HEK293 (cell line): Measurements from ENCODE around the gene NFKBIE.
A peak's percentile ranks its signal among the peaks of the same experiment; 100 is the strongest.

Experiments used
- CTCF ChIA-PET: fragments of 350-600 bp; formaldehyde crosslinking; extraction: SDS; loops from one replicate; lab custom pipeline; 2021; ENCODE audit warnings: antibody characterized with exemption; lab: Yijun Ruan, JAX
- POLR2A ChIA-PET: fragments of 300-600 bp; formaldehyde crosslinking; extraction: SDS; loops from one replicate; lab custom pipeline; 2020; ENCODE audit warnings: antibody characterized with exemption, inconsistent platforms; lab: Yijun Ruan, JAX
- H3K27ac ChIP-seq: fragments of 200-500 bp; sonication (Bioruptor generic); 2 replicates; pipeline ENCODE4 v1.5.1; 2014; ENCODE audit warnings: low read depth, low read length, control low read depth, inconsistent platforms; ENCODE audit errors: extremely low read depth
- H3K36me3 ChIP-seq, 2 experiments: fragments of 200-500 bp in 1 of 2; sonication (Bioruptor generic) in 1 of 2; 1 replicate in 1 of 2; 2 replicates in 1 of 2; pipeline ENCODE4 v1.5.1; 2014 to 2017; ENCODE audit warnings: inconsistent platforms in 2 of 2, low read length in 2 of 2; ENCODE audit not compliant: control insufficient read depth in 2 of 2, insufficient read depth in 1 of 2
- H3K4me1 ChIP-seq: fragments of 200-500 bp; sonication (Bioruptor generic); 2 replicates; pipeline ENCODE4 v1.5.1; 2014; ENCODE audit warnings: mild to moderate bottlenecking, low read length, inconsistent platforms; ENCODE audit not compliant: control insufficient read depth, insufficient read depth
- H3K4me3 ChIP-seq: 2 replicates; pipeline ENCODE4 v1.5.1; 2011; ENCODE audit warnings: low read depth, mild to moderate bottlenecking, control low read depth, low read length, moderate library complexity
- H3K9me3 ChIP-seq: fragments of 200-500 bp; sonication (Bioruptor generic); 2 replicates; pipeline ENCODE4 v1.5.1; 2014; ENCODE audit warnings: low read depth, low read length, inconsistent platforms; ENCODE audit not compliant: control insufficient read depth, insufficient read depth
- HOXA7 ChIP-seq: sonication (generic); formaldehyde crosslinking; IDR thresholded peaks from 2 replicates; pipeline ENCODE4 v1.8.1; 2022; ENCODE audit warnings: missing genetic modification reagents, borderline replicate concordance
- IKZF3 ChIP-seq: fragments of 450-650 bp; IDR thresholded peaks from 2 replicates; pipeline ENCODE4 v1.5.0; 2018; ENCODE audit warnings: missing biosample characterization, mild to moderate bottlenecking, missing genetic modification characterization, moderate library complexity
- ZBTB17 ChIP-seq: fragments of 450-650 bp; formaldehyde crosslinking; IDR thresholded peaks from 2 replicates; pipeline ENCODE4 v1.5.1; 2016; ENCODE audit warnings: missing biosample characterization, missing genetic modification characterization
- ZBTB20 ChIP-seq: fragments of 450-650 bp; formaldehyde crosslinking; IDR thresholded peaks from 2 replicates; pipeline ENCODE4 v1.5.1; 2016; ENCODE audit warnings: missing biosample characterization, missing genetic modification characterization
- ZNF23 ChIP-seq: fragments of 450-650 bp; formaldehyde crosslinking; IDR thresholded peaks from 2 replicates; pipeline ENCODE4 v1.5.1; 2016; ENCODE audit warnings: missing biosample characterization, missing genetic modification characterization, borderline replicate concordance
- ZNF248 ChIP-seq: fragments of 450-650 bp; formaldehyde crosslinking; IDR thresholded peaks from 2 replicates; pipeline ENCODE4 v1.5.1; 2017; ENCODE audit warnings: missing biosample characterization, missing genetic modification characterization
- ZNF311 ChIP-seq: fragments of 450-650 bp; formaldehyde crosslinking; IDR thresholded peaks from 2 replicates; pipeline ENCODE4 v1.5.1; 2017; ENCODE audit warnings: missing biosample characterization, missing genetic modification characterization, borderline replicate concordance
- ZNF404 ChIP-seq: fragments of 450-650 bp; formaldehyde crosslinking; IDR thresholded peaks from 2 replicates; pipeline ENCODE4 v1.5.1; 2017; ENCODE audit warnings: missing biosample characterization, missing genetic modification characterization
- ZNF423 ChIP-seq: fragments of 450-650 bp; formaldehyde crosslinking; IDR thresholded peaks from 2 replicates; pipeline ENCODE4 v1.5.1; 2016; ENCODE audit warnings: missing biosample characterization, missing genetic modification characterization
- ZNF433 ChIP-seq: fragments of 450-650 bp; formaldehyde crosslinking; IDR thresholded peaks from 2 replicates; pipeline ENCODE4 v1.5.1; 2016; ENCODE audit warnings: missing biosample characterization, missing genetic modification characterization, low read depth
- ZNF707 ChIP-seq: fragments of 450-650 bp; formaldehyde crosslinking; IDR thresholded peaks from 2 replicates; pipeline ENCODE4 v1.5.1; 2016; ENCODE audit warnings: missing biosample characterization, missing genetic modification characterization
- ZNF777 ChIP-seq: fragments of 450-650 bp; formaldehyde crosslinking; IDR thresholded peaks from 2 replicates; pipeline ENCODE4 v1.5.1; 2017; ENCODE audit warnings: missing biosample characterization, missing genetic modification characterization, borderline replicate concordance
- TF ChIP-seq, protein P1 (sequence below): fragments of 450-650 bp; formaldehyde crosslinking; IDR thresholded peaks from 2 replicates; pipeline ENCODE4 v1.5.1; 2016; ENCODE audit warnings: missing biosample characterization, missing genetic modification characterization
- TF ChIP-seq, protein P2 (sequence below): fragments of 450-650 bp; formaldehyde crosslinking; IDR thresholded peaks from 2 replicates; pipeline ENCODE4 v1.5.1; 2016; ENCODE audit warnings: missing biosample characterization, missing genetic modification characterization
- TF ChIP-seq, protein P3 (sequence below): fragments of 450-650 bp; formaldehyde crosslinking; IDR thresholded peaks from 2 replicates; pipeline ENCODE4 v1.5.1; 2017; ENCODE audit warnings: missing biosample characterization, missing genetic modification characterization
- TF ChIP-seq, protein P4 (sequence below): fragments of 450-650 bp; IDR thresholded peaks from 2 replicates; pipeline ENCODE4 v1.5.1; 2018; ENCODE audit warnings: missing biosample characterization, missing genetic modification characterization

The NFKBIE gene

DNA sequence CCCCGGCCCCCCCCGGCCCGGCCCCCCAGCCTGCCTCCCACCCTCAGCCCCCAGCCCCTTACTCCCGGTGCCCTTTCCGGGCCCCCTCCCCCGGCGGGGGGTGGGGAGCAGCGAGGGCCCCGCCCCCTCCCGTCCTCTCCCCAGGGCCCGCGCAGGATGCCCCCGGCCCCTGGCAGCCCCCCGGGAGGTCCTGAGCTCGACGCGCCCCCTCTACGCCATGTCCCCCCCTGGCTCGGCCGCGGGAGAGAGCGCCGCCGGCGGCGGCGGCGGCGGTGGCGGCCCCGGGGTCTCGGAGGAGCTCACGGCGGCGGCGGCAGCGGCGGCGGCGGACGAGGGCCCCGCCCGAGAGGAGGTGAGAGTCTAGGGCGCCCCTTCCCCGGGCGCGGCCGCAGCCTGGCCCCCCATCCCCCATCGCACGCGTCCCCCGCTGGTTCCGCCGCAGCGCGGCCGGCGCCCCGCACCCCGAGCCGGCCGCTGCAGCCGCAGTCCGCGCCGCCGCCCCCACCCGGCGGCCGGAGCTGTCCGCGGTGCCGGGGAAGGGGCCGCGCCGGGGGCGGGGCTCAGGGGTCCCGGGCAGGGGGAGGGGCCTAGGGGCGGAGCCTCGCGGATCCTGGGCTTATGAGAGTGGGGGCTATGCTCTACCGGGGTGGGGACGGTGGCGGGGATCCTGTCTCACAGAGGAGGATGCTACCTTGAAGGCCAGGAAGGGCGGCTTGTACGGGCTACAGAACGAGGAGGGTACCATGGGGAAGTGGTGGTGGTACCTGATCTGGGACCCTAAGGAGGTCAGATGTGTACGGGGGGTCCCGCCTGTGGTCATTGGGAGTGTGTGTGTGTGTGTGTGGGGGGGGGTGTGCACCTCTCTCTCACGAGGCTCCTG, 5.4 kb upstream of the NFKBIE start (continued):
- TF ChIP-seq ZNF311 (tag by site-specific recombination), result no peak
- TF ChIP-seq, protein P1, sequence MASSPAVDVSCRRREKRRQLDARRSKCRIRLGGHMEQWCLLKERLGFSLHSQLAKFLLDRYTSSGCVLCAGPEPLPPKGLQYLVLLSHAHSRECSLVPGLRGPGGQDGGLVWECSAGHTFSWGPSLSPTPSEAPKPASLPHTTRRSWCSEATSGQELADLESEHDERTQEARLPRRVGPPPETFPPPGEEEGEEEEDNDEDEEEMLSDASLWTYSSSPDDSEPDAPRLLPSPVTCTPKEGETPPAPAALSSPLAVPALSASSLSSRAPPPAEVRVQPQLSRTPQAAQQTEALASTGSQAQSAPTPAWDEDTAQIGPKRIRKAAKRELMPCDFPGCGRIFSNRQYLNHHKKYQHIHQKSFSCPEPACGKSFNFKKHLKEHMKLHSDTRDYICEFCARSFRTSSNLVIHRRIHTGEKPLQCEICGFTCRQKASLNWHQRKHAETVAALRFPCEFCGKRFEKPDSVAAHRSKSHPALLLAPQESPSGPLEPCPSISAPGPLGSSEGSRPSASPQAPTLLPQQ (tag by site-specific recombination), result no peak
- TF ChIP-seq ZBTB17 (tag by site-specific recombination), result no peak
- no peak for TF ChIP-seq ZNF777 (tag by site-specific recombination)
- no peak for TF ChIP-seq HOXA7
- TF ChIP-seq ZNF23, result no peak
- TF ChIP-seq ZNF423 (tag by site-specific recombination), result no peak
- TF ChIP-seq, protein P2, sequence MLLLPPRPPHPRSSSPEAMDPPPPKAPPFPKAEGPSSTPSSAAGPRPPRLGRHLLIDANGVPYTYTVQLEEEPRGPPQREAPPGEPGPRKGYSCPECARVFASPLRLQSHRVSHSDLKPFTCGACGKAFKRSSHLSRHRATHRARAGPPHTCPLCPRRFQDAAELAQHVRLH (tag by site-specific recombination), result no peak
- TF ChIP-seq, protein P3, sequence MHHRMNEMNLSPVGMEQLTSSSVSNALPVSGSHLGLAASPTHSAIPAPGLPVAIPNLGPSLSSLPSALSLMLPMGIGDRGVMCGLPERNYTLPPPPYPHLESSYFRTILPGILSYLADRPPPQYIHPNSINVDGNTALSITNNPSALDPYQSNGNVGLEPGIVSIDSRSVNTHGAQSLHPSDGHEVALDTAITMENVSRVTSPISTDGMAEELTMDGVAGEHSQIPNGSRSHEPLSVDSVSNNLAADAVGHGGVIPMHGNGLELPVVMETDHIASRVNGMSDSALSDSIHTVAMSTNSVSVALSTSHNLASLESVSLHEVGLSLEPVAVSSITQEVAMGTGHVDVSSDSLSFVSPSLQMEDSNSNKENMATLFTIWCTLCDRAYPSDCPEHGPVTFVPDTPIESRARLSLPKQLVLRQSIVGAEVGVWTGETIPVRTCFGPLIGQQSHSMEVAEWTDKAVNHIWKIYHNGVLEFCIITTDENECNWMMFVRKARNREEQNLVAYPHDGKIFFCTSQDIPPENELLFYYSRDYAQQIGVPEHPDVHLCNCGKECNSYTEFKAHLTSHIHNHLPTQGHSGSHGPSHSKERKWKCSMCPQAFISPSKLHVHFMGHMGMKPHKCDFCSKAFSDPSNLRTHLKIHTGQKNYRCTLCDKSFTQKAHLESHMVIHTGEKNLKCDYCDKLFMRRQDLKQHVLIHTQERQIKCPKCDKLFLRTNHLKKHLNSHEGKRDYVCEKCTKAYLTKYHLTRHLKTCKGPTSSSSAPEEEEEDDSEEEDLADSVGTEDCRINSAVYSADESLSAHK, result no peak
- no peak for TF ChIP-seq ZNF404 (tag by site-specific recombination)
- TF ChIP-seq ZBTB20 (tag by site-specific recombination), result no peak
- no peak for TF ChIP-seq ZNF248 (tag by site-specific recombination)
- no peak for TF ChIP-seq ZNF433 (tag by site-specific recombination)
- no peak for TF ChIP-seq ZNF707 (tag by site-specific recombination)
- TF ChIP-seq, all 188 proteins: peak for 7

DNA sequence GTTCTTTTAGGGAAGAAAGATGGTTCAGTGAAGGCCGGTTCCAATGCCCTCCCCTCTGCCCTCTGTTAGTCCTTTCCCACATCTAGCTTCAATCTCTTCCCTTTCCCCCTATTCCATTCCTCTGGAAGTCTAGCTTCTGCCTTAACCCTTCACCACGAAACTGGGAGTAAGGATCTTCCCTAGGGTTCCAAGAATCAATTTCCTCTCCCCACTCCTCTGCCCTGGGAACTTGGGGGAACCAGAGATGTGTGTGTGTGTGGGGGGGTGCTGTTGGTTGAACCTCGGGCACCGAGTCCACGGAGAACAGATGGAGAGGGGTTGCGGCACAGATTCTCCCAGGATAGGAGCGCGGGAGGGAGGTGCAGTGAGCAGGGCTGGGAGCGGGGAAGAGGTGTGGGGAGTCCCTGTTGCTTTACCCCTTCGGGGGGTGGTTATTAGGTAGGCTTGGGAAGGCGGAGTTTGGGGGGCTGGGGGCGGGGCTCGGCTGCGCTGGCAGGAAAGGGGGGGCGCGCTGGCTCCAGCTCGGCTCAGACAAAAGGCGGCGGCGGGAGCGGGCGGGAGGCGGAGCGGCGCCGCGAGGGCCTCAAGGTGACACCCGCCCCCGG, 4.7 kb upstream of the NFKBIE start, which contains the start of gene TMEM151B:
TMEM151B (plus strand) TSS at position 530 of the 605 bp plus-strand sequence. CDS start 293 bp downstream, outside the sequence.
- ChIA-PET CTCF (interaction anchor here (0.6 to 7.2 kb wide), 7 partner anchors 9 to 1144 kb away, joined by 3 to 208 read pairs (median 32); partner anchors contain the start of gene AARS2), POLR2A (interaction anchor here (1.4 to 1.9 kb wide), 2 partner anchors 23 to 46 kb away, joined by 3 to 8 read pairs; partner anchors contain the start of gene HSP90AB1)
- H3K4me3 ChIP-seq, result peak within 1 kb of the TSS; percentile 33
- TF ChIP-seq, protein P4, sequence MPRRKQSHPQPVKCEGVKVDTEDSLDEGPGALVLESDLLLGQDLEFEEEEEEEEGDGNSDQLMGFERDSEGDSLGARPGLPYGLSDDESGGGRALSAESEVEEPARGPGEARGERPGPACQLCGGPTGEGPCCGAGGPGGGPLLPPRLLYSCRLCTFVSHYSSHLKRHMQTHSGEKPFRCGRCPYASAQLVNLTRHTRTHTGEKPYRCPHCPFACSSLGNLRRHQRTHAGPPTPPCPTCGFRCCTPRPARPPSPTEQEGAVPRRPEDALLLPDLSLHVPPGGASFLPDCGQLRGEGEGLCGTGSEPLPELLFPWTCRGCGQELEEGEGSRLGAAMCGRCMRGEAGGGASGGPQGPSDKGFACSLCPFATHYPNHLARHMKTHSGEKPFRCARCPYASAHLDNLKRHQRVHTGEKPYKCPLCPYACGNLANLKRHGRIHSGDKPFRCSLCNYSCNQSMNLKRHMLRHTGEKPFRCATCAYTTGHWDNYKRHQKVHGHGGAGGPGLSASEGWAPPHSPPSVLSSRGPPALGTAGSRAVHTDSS (tag by site-specific recombination), result no peak
- TF ChIP-seq IKZF3 (tag by site-specific recombination), result peak; percentile 61; the same call in 1 of the 2 replicates
- no peaks in the 10 kb centered on the region for H3K9me3 ChIP-seq
- no peaks in the 10 kb centered on the region for H3K36me3 ChIP-seq
- no peak within 1 kb of the TSS for H3K27ac ChIP-seq
- H3K4me1 ChIP-seq, result no peaks in the 10 kb centered on the region
